ENCODE data around the gene FOXC1.

DNA sequence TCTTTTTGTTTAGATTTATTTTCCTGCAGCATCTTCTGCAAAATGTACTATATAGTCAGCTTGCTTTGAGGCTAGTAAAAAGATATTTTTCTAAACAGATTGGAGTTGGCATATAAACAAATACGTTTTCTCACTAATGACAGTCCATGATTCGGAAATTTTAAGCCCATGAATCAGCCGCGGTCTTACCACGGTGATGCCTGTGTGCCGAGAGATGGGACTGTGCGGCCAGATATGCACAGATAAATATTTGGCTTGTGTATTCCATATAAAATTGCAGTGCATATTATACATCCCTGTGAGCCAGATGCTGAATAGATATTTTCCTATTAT is 3.2 kb downstream of the FOXC1 start:
- no peak for TF ChIP-seq CREB1 (CRISPR knock-in tag; IDR thresholded peaks at IDR 0.05; ENCODE audit: low read depth)
- TF ChIP-seq EZH2 (IDR thresholded peaks at IDR 0.05; ENCODE audit: low read depth, unreplicated experiment) = peak; percentile 50
- TF ChIP-seq, protein P1, sequence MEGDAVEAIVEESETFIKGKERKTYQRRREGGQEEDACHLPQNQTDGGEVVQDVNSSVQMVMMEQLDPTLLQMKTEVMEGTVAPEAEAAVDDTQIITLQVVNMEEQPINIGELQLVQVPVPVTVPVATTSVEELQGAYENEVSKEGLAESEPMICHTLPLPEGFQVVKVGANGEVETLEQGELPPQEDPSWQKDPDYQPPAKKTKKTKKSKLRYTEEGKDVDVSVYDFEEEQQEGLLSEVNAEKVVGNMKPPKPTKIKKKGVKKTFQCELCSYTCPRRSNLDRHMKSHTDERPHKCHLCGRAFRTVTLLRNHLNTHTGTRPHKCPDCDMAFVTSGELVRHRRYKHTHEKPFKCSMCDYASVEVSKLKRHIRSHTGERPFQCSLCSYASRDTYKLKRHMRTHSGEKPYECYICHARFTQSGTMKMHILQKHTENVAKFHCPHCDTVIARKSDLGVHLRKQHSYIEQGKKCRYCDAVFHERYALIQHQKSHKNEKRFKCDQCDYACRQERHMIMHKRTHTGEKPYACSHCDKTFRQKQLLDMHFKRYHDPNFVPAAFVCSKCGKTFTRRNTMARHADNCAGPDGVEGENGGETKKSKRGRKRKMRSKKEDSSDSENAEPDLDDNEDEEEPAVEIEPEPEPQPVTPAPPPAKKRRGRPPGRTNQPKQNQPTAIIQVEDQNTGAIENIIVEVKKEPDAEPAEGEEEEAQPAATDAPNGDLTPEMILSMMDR (conservative IDR thresholded peaks at IDR 0.05; ENCODE audit: low read depth in 2 of 2) = no peak
- TF ChIP-seq POLR2AphosphoS5 (IDR thresholded peaks at IDR 0.05; ENCODE audit: low read depth) = no peak
- TF ChIP-seq ZNF114 (CRISPR knock-in tag; IDR thresholded peaks at IDR 0.05) = no peak
- TF ChIP-seq REST (IDR thresholded peaks at IDR 0.05; ENCODE audit: unreplicated experiment) = no peak
- peak; percentile 33 for TF ChIP-seq EZH2phosphoT487 (IDR thresholded peaks at IDR 0.05; ENCODE audit: unreplicated experiment)
- no peak for TF ChIP-seq ZNF331 (CRISPR knock-in tag; IDR thresholded peaks at IDR 0.05; ENCODE audit: low read depth)
- TF ChIP-seq STAT1 (IDR thresholded peaks at IDR 0.05; ENCODE audit: unreplicated experiment) = no peak
- no peak for TF ChIP-seq NANOG (IDR thresholded peaks at IDR 0.05; ENCODE audit: borderline replicate concordance)
- TF ChIP-seq JUNB (IDR thresholded peaks at IDR 0.05; ENCODE audit: unreplicated experiment) = no peak
- TF ChIP-seq ETS1 (IDR thresholded peaks at IDR 0.05) = no peak
